GM23338 (cell line): ENCODE measurements around the gene PANX3. TPM values are rescaled to one million over a fixed set of nuclear protein-coding genes. Genes with fewer than 3 reads are reported as not detected.
A peak's percentile ranks its signal among the peaks of the same experiment; 100 is the strongest.

Experiments
- ATAC-seq: fragments of 200-7000 bp; cut with Tn5 transposase; 3 replicates; pipeline ENCODE4 v1.9.1; 2020
- DNase-seq: peaks from one replicate; pipeline ENCODE4 v3.0.0-alpha.2; 2015; ENCODE audit warnings: low spot score
- H2AFZ ChIP-seq: fragments of 200-600 bp; sonication (generic); 2 replicates; pipeline ENCODE4 v1.8.0; 2016; ENCODE audit warnings: antibody characterized with exemption, mild to moderate bottlenecking, moderate library complexity
- H3F3A ChIP-seq: fragments of 200-600 bp; sonication (generic); replicated peaks from 2 replicates; pipeline ENCODE4 v1.8.0; 2017; ENCODE audit warnings: antibody characterized with exemption, mixed run types, low read depth
- H3K27ac ChIP-seq: fragments of 200-600 bp; sonication (generic); 2 replicates; pipeline ENCODE4 v1.6.1; 2016; ENCODE audit warnings: low read depth
- H3K27me3 ChIP-seq: fragments of 200-600 bp; sonication (generic); 2 replicates; pipeline ENCODE4 v1.8.0; 2016; ENCODE audit warnings: mild to moderate bottlenecking, mixed run types, moderate library complexity; ENCODE audit not compliant: insufficient read depth
- H3K36me3 ChIP-seq: fragments of 200-600 bp; sonication (generic); 2 replicates; pipeline ENCODE4 v1.8.0; 2016; ENCODE audit warnings: mild to moderate bottlenecking; ENCODE audit not compliant: insufficient read depth
- H3K4me1 ChIP-seq: fragments of 200-600 bp; sonication (generic); 2 replicates; pipeline ENCODE4 v1.8.0; 2016; ENCODE audit warnings: mild to moderate bottlenecking, moderate library complexity; ENCODE audit not compliant: insufficient read depth
- H3K4me2 ChIP-seq: fragments of 200-600 bp; sonication (generic); 2 replicates; pipeline ENCODE4 v1.7.1; 2017; ENCODE audit warnings: mixed run types
- H3K4me3 ChIP-seq: fragments of 200-600 bp; sonication (generic); 2 replicates; pipeline ENCODE4 v1.6.1; 2016; ENCODE audit warnings: mixed run types
- H3K79me2 ChIP-seq: fragments of 200-600 bp; sonication (generic); replicated peaks from 2 replicates; pipeline ENCODE4 v1.8.0; 2017; ENCODE audit warnings: mild to moderate bottlenecking; ENCODE audit not compliant: insufficient read depth
- H3K9me2 ChIP-seq: fragments of 200-600 bp; sonication (generic); 2 replicates; pipeline ENCODE4 v1.8.0; 2017; ENCODE audit not compliant: insufficient read depth
- H4K20me1 ChIP-seq: fragments of 200-600 bp; sonication (generic); replicated peaks from 2 replicates; pipeline ENCODE4 v1.8.0; 2017; ENCODE audit warnings: mild to moderate bottlenecking; ENCODE audit not compliant: insufficient read depth
- H3K27ac Mint-ChIP-seq: 2 replicates; pipeline ENCODE4 v1.8.0; 2020; ENCODE audit warnings: inconsistent platforms, mild to moderate bottlenecking, moderate library complexity, mixed read lengths
- H3K27me3 Mint-ChIP-seq: 3 replicates; pipeline ENCODE4 v1.8.0; 2022; ENCODE audit warnings: low read depth, mild to moderate bottlenecking, moderate library complexity, mixed read lengths, inconsistent platforms; ENCODE audit not compliant: insufficient read depth, poor library complexity
- H3K36me3 Mint-ChIP-seq: 3 replicates; pipeline ENCODE4 v1.8.0; 2021; ENCODE audit warnings: low read depth, mild to moderate bottlenecking, inconsistent platforms, moderate library complexity, mixed read lengths
- H3K4me1 Mint-ChIP-seq: 3 replicates; pipeline ENCODE4 v1.8.0; 2020; ENCODE audit warnings: mild to moderate bottlenecking, inconsistent platforms, mixed read lengths
- H3K4me3 Mint-ChIP-seq: 3 replicates; pipeline ENCODE4 v1.8.0; 2021; ENCODE audit warnings: moderate library complexity, mild to moderate bottlenecking, inconsistent platforms, mixed read lengths
- H3K9me3 Mint-ChIP-seq: 3 replicates; pipeline ENCODE4 v1.8.0; 2020; ENCODE audit warnings: moderate library complexity, mild to moderate bottlenecking, inconsistent platforms, mixed read lengths
- EZH2 ChIP-seq: fragments of 200-600 bp; sonication (generic); IDR thresholded peaks from one replicate; pipeline ENCODE4 v1.8.0; 2017; ENCODE audit warnings: antibody characterized with exemption, mild to moderate bottlenecking, low read depth; ENCODE audit not compliant: unreplicated experiment
- POLR2AphosphoS5 ChIP-seq: IDR thresholded peaks from 2 replicates; pipeline ENCODE4 v1.6.1; 2016; ENCODE audit warnings: antibody characterized with exemption, low read depth
- polyA plus RNA-seq: library from polyadenylated mRNA; unstranded; fragments of >200 nt; fragmentation: Nextera tagmentation; extraction: Ambion mirVana; gene quantifications from 2 replicates; pipeline ENCODE4 v1.2.1, GENCODE V29; 2016
- small RNA-seq: library from RNA; depleted of rRNA; stranded (forward); fragments of <200 nt; gene quantifications from one replicate; pipeline ENCODE3, GENCODE V24; 2014; ENCODE audit warnings: low replicate concordance
- total RNA-seq: library from RNA; depleted of rRNA; stranded (reverse); fragments of >200 nt; shearing (Covaris generic); gene quantifications from 2 replicates; pipeline ENCODE4 v1.2.3, GENCODE V29; 2014; rRNA removed
- TF ChIP-seq, protein P1 (sequence below), 2 experiments: fragments of 200-600 bp in 1 of 2; sonication (generic) in 1 of 2; conservative IDR thresholded peaks; 2 replicates each; pipeline versions ENCODE4 v1.5.1 to v1.6.1; 2016 to 2017; ENCODE audit warnings: antibody characterized with exemption in 2 of 2, low read depth in 2 of 2, mild to moderate bottlenecking in 2 of 2, moderate library complexity in 1 of 2

Gene PANX3
- total and polyA plus RNA-seq, 2 experiments from 2014 or later: not detected

DNA sequence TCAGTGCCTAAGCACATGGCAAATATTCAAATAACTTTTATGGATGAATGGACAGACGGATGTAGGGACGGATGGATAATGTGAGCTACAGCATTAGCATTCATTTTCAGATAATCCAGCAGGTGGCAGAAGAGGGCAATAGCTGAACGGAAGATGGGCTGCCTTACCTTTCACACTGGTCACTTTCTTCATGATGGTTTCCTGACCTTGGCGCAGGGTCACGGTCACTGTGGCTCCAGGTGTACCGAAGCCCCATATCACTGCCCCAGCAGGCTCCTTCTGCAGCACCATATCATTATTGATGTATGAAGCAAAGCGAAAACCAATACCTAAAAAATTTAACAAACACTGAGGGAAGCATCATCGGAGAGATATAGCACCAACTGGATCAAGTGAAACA is 58.0 kb downstream of the PANX3 start:
- Histone ChIP-seq H2AFZ (no peak overlapping the region), H3K4me3 (no peak overlapping the region), H3K9me2 (no peaks in the 10 kb centered on the region), H3F3A (no peaks in the 10 kb centered on the region), H3K4me1 (peaks cover 6% of the 10 kb centered on the region; the same call in 1 of the 2 replicates), H3K27ac (no peak overlapping the region), H3K79me2 (no peaks in the 10 kb centered on the region), H3K4me2 (no peak overlapping the region), H4K20me1 (no peaks in the 10 kb centered on the region), H3K36me3 (no peaks in the 10 kb centered on the region), H3K27me3 (peaks cover 66% of the 10 kb centered on the region)
- no peak overlapping the region for H3K27ac Mint-ChIP-seq
- peaks cover 16% of the 10 kb centered on the region for H3K27me3 Mint-ChIP-seq
- DNase-seq (peak; percentile 62), ATAC-seq (peak; percentile 14)
- H3K4me1 Mint-ChIP-seq: peaks cover 14% of the 10 kb centered on the region; the same call in 2 of the 3 replicates
- TF ChIP-seq, protein P1, sequence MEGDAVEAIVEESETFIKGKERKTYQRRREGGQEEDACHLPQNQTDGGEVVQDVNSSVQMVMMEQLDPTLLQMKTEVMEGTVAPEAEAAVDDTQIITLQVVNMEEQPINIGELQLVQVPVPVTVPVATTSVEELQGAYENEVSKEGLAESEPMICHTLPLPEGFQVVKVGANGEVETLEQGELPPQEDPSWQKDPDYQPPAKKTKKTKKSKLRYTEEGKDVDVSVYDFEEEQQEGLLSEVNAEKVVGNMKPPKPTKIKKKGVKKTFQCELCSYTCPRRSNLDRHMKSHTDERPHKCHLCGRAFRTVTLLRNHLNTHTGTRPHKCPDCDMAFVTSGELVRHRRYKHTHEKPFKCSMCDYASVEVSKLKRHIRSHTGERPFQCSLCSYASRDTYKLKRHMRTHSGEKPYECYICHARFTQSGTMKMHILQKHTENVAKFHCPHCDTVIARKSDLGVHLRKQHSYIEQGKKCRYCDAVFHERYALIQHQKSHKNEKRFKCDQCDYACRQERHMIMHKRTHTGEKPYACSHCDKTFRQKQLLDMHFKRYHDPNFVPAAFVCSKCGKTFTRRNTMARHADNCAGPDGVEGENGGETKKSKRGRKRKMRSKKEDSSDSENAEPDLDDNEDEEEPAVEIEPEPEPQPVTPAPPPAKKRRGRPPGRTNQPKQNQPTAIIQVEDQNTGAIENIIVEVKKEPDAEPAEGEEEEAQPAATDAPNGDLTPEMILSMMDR (conservative IDR thresholded peaks at IDR 0.05; ENCODE audit: low read depth in 2 of 2): peak; percentile 69 to 93
- peak; percentile 54 for TF ChIP-seq EZH2
- no peak for TF ChIP-seq POLR2AphosphoS5
- no peak overlapping the region for H3K4me3 Mint-ChIP-seq
- H3K9me3 Mint-ChIP-seq: peaks cover 3% of the 10 kb centered on the region; the same call in 1 of the 3 replicates
- no peaks in the 10 kb centered on the region; the same call in 2 of the 3 replicates for H3K36me3 Mint-ChIP-seq

Small RNAs within 50 kb of the gene (small RNA-seq; reads per million reads assigned to genes)
- gene RNA5SP352: not detected

Other genes starting within 250 kb of the PANX3 start
- gene OR8B2, start 226.9 kb upstream of the PANX3 start, total RNA-seq: not detected in 2 replicates
- gene OR8B2, start 226.9 kb upstream of the PANX3 start, polyA plus RNA-seq: not detected in 2 replicates
- not detected in 2 replicates for gene OR8B3, start 212.4 kb upstream of the PANX3 start, total RNA-seq
- gene OR8B3, start 212.4 kb upstream of the PANX3 start, polyA plus RNA-seq: not detected in 2 replicates
- not detected in 2 replicates for gene OR8B4, start 186.6 kb upstream of the PANX3 start, total RNA-seq
- not detected in 2 replicates for gene OR8B4, start 186.6 kb upstream of the PANX3 start, polyA plus RNA-seq
- not detected in 2 replicates for gene OR8B8, start 165.7 kb upstream of the PANX3 start, total RNA-seq
- not detected in 2 replicates for gene OR8B8, start 165.7 kb upstream of the PANX3 start, polyA plus RNA-seq
- gene OR8B12, start 67.8 kb upstream of the PANX3 start, total RNA-seq: not detected in 2 replicates
- not detected in 2 replicates for gene OR8B12, start 67.8 kb upstream of the PANX3 start, polyA plus RNA-seq
- gene OR8A1, start 41.4 kb upstream of the PANX3 start, total RNA-seq: not detected in 2 replicates
- not detected in 2 replicates for gene OR8A1, start 41.4 kb upstream of the PANX3 start, polyA plus RNA-seq
- 20.7 and 24.8 TPM in 2 replicates for gene TBRG1, start 11.4 kb downstream of the PANX3 start, total RNA-seq
- gene TBRG1, start 11.4 kb downstream of the PANX3 start, polyA plus RNA-seq: 56.5 and 56.6 TPM in 2 replicates
- gene SIAE, start 62.3 kb downstream of the PANX3 start, total RNA-seq: 1.5 and 1.7 TPM in 2 replicates
- 0.85 and 1.1 TPM in 2 replicates for gene SIAE, start 62.3 kb downstream of the PANX3 start, polyA plus RNA-seq
- gene SPA17, start 62.5 kb downstream of the PANX3 start, total RNA-seq: 3.2 and 7.4 TPM in 2 replicates
- gene SPA17, start 62.5 kb downstream of the PANX3 start, polyA plus RNA-seq: 14.9 and 18.6 TPM in 2 replicates
- gene NRGN, start 128.5 kb downstream of the PANX3 start, total RNA-seq: 0.24 TPM in 1 of 2 replicates, not detected in the other
- gene NRGN, start 128.5 kb downstream of the PANX3 start, polyA plus RNA-seq: 0.61 TPM in 2 replicates
- gene VSIG2, start 140.8 kb downstream of the PANX3 start, total RNA-seq: not detected in 2 replicates
- gene VSIG2, start 140.8 kb downstream of the PANX3 start, polyA plus RNA-seq: 0.19 TPM in 1 of 2 replicates, not detected in the other
- gene ESAM, start 150.9 kb downstream of the PANX3 start, total RNA-seq: not detected in 2 replicates
- gene ESAM, start 150.9 kb downstream of the PANX3 start, polyA plus RNA-seq: 0.32 and 0.50 TPM in 2 replicates
- 34.4 and 39.5 TPM in 2 replicates for gene MSANTD2, start 189.0 kb downstream of the PANX3 start, total RNA-seq
- gene MSANTD2, start 189.0 kb downstream of the PANX3 start, polyA plus RNA-seq: 15.3 and 18.7 TPM in 2 replicates